Mononuclear cell (primary cell): ENCODE measurements around the gene RHOA. TPM values are rescaled to one million over a fixed set of nuclear protein-coding genes. Genes with fewer than 3 reads are reported as not detected.
A peak's percentile ranks its signal among the peaks of the same experiment; 100 is the strongest.

ENCODE experiments used
- H3K27me3 ChIP-seq: 2 replicates; pipeline ENCODE4 v1.6.0; 2011; ENCODE audit warnings: low read length, control low read depth; ENCODE audit not compliant: insufficient read depth
- H3K4me1 ChIP-seq: 2 replicates; pipeline ENCODE4 v1.5.1; 2011; ENCODE audit warnings: mild to moderate bottlenecking, low read length, control low read depth; ENCODE audit not compliant: insufficient read depth
- H3K4me3 ChIP-seq: 2 replicates; pipeline ENCODE4 v1.5.1; 2011; ENCODE audit warnings: mild to moderate bottlenecking, low read length, moderate library complexity
- H3K9me3 ChIP-seq: 2 replicates; pipeline ENCODE4 v1.5.1; 2011; ENCODE audit warnings: low read depth, mild to moderate bottlenecking, control low read depth, low read length
- total RNA-seq: library from RNA; depleted of rRNA; stranded (reverse); fragments of >200 nt; gene quantifications from one replicate; pipeline ENCODE4 v1.2.3, GENCODE V29; 2012

The RHOA gene
- 595 TPM for total RNA-seq

- Histone ChIP-seq H3K27me3 (no peaks in the 10 kb centered on the region), H3K4me1 (peaks cover 83% of the 10 kb centered on the region), H3K4me3 (peak within 1 kb of the TSS; percentile 98), H3K9me3 (no peaks in the 10 kb centered on the region)
Observed at GRCh38 chr3:49411968-49412631, at the start of gene RHOA, which contains the start of gene TCTA. Gene RHOA (minus strand): TSS chr3:49411976. CDS start chr3:49375589, 36,387 bp downstream. Gene TCTA (plus strand): TSS chr3:49412423. CDS start chr3:49412427, 4 bp downstream.

- H3K27me3 ChIP-seq, result no peaks in the 10 kb centered on the region
- H3K4me3 ChIP-seq, result no peak overlapping the region
- no peaks in the 10 kb centered on the region for H3K9me3 ChIP-seq
- peaks cover 4% of the 10 kb centered on the region for H3K4me1 ChIP-seq
Observed at GRCh38 chr3:49460956-49461355, 49.2 kb upstream of the RHOA start.

- peaks cover under 1% of the 10 kb centered on the region for H3K4me1 ChIP-seq
- H3K4me3 ChIP-seq, result no peak overlapping the region
- no peaks in the 10 kb centered on the region for H3K9me3 ChIP-seq
- H3K27me3 ChIP-seq, result no peaks in the 10 kb centered on the region
Observed at GRCh38 chr3:49460188-49460890, 48.6 kb upstream of the RHOA start.

- Histone ChIP-seq H3K27me3 (no peaks in the 10 kb centered on the region), H3K4me3 (no peak overlapping the region), H3K4me1 (no peaks in the 10 kb centered on the region), H3K9me3 (no peaks in the 10 kb centered on the region)
Observed at GRCh38 chr3:49456466-49456865, 44.7 kb upstream of the RHOA start.

- no peaks in the 10 kb centered on the region for H3K27me3 ChIP-seq
- no peaks in the 10 kb centered on the region for H3K9me3 ChIP-seq
Observed at GRCh38 chr3:49454898-49455681, 43.3 kb upstream of the RHOA start.

GRCh38 chr3:49454458-49454857, 42.7 kb upstream of the RHOA start:
- Histone ChIP-seq H3K4me1 (no peaks in the 10 kb centered on the region), H3K4me3 (no peak overlapping the region), H3K27me3 (no peaks in the 10 kb centered on the region), H3K9me3 (no peaks in the 10 kb centered on the region)

More at GRCh38 chr3:49454898-49455681, 43.3 kb upstream of the RHOA start:
- H3K4me3 ChIP-seq, result no peak overlapping the region
- no peaks in the 10 kb centered on the region for H3K4me1 ChIP-seq

GRCh38 chr3:49453621-49454020, 41.8 kb upstream of the RHOA start:
- no peaks in the 10 kb centered on the region for H3K27me3 ChIP-seq
- H3K4me1 ChIP-seq, result peaks cover 5% of the 10 kb centered on the region
- H3K9me3 ChIP-seq, result no peaks in the 10 kb centered on the region
- H3K4me3 ChIP-seq, result no peak overlapping the region

- no peaks in the 10 kb centered on the region for H3K9me3 ChIP-seq
- H3K4me3 ChIP-seq, result no peak overlapping the region
- peaks cover 44% of the 10 kb centered on the region for H3K4me1 ChIP-seq
- H3K27me3 ChIP-seq, result no peaks in the 10 kb centered on the region
Observed at GRCh38 chr3:49445391-49445790, 33.6 kb upstream of the RHOA start.

- Histone ChIP-seq H3K27me3 (no peaks in the 10 kb centered on the region), H3K4me3 (no peak overlapping the region)
Observed at GRCh38 chr3:49434731-49435130, 23.0 kb upstream of the RHOA start.

GRCh38 chr3:49428752-49429080, 16.9 kb upstream of the RHOA start:
- peak overlapping the region; percentile 54 for H3K4me3 ChIP-seq
- no peaks in the 10 kb centered on the region for H3K27me3 ChIP-seq
- H3K4me1 ChIP-seq, result peaks cover 16% of the 10 kb centered on the region
- no peaks in the 10 kb centered on the region for H3K9me3 ChIP-seq

More at GRCh38 chr3:49434731-49435130, 23.0 kb upstream of the RHOA start:
- Histone ChIP-seq H3K4me1 (peaks cover 3% of the 10 kb centered on the region), H3K9me3 (no peaks in the 10 kb centered on the region)

- H3K27me3 ChIP-seq, result no peaks in the 10 kb centered on the region
- H3K4me1 ChIP-seq, result peaks cover 19% of the 10 kb centered on the region
- H3K9me3 ChIP-seq, result no peaks in the 10 kb centered on the region
Observed at GRCh38 chr3:49427586-49427985, 15.8 kb upstream of the RHOA start.

GRCh38 chr3:49424816-49425215, 13.0 kb upstream of the RHOA start:
- Histone ChIP-seq H3K9me3 (no peaks in the 10 kb centered on the region), H3K4me1 (peaks cover 28% of the 10 kb centered on the region), H3K4me3 (no peak overlapping the region), H3K27me3 (no peaks in the 10 kb centered on the region)

More at GRCh38 chr3:49427586-49427985, 15.8 kb upstream of the RHOA start:
- no peak overlapping the region for H3K4me3 ChIP-seq

- Histone ChIP-seq H3K4me3 (no peak within 1 kb of the TSS), H3K4me1 (peaks cover 22% of the 10 kb centered on the region), H3K9me3 (no peaks in the 10 kb centered on the region), H3K27me3 (no peaks in the 10 kb centered on the region)
Observed at GRCh38 chr3:49422379-49423248, 10.8 kb upstream of the RHOA start, which contains the start of gene AMT. Gene AMT (minus strand): TSS chr3:49422473. CDS start chr3:49422450, 23 bp downstream.

GRCh38 chr3:49421890-49422378, 10.2 kb upstream of the RHOA start:
- no peak overlapping the region for H3K4me3 ChIP-seq
- H3K9me3 ChIP-seq, result no peaks in the 10 kb centered on the region
- no peaks in the 10 kb centered on the region for H3K27me3 ChIP-seq
- peaks cover 29% of the 10 kb centered on the region for H3K4me1 ChIP-seq
